Measurements from ENCODE around the gene IL23R.
A peak's percentile ranks its signal among the peaks of the same experiment; 100 is the strongest.

IL23R gene

DNA sequence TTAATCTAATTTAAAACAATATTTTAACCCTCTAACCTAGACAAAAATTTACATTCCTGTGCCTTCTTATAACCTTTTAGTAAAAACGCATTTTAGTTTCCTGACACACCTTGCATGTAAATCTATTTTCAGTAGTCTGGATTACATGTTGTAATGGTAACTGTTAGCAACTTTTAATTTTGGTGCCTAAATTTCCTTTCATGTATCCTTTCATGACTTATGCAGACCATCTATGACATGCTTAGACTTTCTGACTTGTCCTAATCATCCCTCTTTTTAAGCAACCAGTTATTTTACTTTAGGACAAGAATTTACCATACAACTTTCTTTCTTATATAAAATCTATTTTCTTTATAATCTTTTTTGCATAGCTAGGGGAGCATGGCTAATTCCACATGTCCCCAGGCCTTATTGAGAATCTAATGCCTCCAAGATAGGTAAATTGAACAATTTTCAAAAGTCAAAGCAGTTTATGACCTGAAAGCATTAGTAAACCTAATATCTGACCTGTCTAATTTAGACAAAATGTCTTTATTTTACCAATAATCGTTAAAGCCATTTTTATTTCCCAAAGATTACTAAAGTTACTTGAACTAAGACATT, 83.9 kb downstream of the IL23R start:
- no peak for DNase-seq

DNA sequence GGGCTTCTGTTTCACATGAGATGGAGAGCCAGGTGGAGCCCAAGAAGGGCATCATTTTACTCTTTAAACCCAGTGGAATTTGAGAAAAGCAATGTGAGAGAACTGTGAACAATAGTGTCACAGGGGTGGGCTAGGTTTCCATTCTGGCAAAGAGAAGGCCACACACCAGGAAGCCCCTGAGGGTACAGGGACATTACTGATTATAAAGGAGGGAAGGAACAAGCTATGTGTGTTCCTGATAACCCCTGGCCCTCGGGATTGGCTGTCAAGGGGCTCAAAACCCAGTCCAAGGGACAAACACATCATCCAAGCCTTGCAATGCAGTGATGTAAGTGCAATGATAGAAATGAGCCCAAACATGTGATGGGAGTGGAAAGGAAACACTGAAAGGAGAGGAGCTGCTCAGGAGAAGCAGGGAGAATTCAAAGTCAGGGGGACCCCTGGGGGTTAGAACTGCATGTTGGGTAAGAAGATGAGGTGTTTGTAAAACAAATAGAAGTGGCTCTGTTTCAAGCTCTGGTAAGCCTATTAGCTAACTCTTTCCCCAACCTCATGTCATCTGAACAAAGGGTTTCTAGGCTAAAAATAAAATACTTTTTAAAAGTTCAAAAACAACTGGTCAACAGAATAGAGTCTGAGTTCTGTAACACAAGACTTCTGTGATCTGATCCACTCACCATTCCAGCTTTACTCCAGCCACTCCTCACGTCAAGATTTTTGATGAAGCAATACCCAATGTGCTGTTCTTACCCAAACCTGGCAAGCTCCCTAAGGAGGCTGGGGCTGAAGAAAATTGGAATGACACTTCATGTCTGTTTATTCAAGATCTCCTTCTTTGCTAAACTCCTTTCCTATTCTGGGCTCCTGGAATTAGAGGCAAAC, 90.3 kb downstream of the IL23R start:
- no peak for DNase-seq

DNA sequence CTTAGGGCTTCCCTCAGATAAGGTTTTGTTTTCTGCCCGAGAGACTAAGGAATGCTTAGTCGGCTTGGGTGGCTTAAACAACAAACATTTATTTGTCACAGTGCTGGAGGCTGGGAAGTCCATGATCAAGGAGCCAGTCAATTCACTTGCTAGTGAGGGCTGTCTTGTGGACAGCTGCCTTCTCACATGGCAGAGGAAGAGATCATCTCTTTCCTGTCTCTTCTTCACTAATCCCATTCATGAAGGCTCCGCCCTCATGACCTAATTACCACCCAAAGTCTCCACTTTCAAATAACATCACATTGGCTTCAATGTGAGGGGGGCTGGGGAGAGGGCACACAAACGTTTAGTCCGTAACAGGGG, 90.9 kb downstream of the IL23R start:
- no peak for DNase-seq

- no peak for DNase-seq
These were observed 95.4 kb downstream of the IL23R start for GRCh38 chr1:67261680-67262079.

DNA sequence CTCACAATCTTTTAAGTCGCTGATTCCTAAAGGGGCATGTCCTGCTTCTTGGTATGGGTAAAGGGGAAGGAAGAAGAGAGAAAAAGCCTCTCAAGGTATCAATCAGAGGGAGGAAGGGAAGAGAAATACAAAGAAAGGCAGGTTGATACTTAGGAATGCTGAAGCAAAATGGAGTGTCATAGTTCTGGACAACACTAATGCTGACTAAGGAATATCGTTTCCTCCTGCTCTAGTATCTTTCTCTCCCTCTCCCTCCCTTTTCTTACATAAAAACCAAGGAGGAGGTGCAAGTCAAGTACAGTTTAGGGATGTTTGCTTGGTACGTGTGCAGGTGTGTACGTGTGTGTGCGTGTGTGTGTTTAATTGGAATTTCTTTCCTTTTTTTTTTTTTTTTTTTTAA, 96.5 kb downstream of the IL23R start:
- no peak for DNase-seq

- DNase-seq, result no peak
These were observed 97.9 kb downstream of the IL23R start for GRCh38 chr1:67264152-67264551.

DNA sequence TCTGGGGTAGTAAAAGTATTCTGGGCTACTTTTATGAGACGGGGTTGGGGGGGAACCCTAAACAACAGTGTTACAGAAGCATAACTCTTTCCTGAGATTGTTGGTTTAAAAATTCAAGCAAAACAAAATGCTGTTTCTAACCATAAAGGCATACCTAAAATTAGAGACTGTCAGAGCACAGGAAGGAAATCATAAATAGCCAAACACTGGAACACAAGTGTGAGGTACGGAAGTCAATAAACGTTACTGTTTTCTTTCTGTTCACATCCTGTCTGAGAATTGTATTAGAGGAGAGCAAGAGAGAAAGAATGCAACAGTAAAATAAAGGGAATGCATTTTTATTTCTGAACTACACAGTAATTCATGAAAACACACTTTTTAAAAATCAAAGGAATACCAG, 98.6 kb downstream of the IL23R start:
- DNase-seq, result no peak

- DNase-seq, result no peak
These were observed 102.8 kb downstream of the IL23R start for GRCh38 chr1:67269061-67269460.

- DNase-seq, result no peak
These were observed 104.3 kb downstream of the IL23R start for GRCh38 chr1:67270541-67270940.

DNA sequence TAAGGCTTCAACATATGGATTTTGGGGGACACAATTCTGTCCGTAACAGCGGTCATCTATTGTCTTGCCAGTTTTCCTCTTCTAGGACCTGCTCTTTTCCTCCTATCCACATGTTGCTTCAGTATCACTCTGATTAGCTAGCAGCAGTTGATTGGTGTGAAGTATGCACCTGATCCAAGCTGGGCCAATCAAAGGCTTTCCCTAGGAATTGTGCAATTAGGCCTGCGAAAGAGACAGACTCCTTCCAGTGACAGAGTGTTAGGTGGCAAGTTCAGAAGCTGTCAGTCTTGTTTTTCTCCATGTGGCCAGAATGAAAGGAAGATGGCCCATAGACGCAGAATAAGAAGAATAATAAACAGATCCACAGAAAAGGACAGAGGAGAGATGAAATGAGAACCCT, 107.3 kb downstream of the IL23R start:
- DNase-seq, result no peak

DNA sequence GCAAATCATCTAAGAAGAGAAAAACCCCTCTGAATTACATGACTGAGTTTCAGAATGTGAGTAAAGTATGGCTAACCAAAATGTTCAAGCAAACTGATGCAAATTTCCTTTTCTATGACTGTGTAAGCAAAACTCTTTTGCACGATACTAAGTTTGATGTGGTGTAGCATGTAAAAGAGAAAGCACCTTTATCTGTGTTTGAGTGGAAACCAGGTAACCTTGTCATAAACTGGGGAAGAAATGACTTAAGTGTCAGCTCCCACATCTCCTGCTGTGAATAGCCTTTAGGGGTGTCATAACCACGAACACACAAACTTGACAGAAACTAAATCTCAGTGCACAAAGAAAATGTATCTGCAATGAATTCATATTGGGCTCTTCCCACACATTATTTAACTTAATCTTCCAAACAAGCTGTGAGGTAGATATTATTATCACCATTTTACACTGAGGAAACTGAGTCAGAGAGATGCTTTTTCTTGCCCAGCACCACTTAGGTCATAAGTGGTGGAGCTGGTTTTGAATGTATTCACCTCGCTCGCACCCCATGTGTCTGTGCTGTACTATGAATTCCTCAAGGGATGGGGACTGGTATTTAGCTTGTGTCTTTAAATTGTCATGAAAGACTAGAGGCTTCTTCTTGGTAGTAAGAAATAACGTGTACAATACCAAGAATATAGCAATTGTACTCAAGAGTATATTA, 108.5 kb downstream of the IL23R start:
- DNase-seq, result no peak

DNA sequence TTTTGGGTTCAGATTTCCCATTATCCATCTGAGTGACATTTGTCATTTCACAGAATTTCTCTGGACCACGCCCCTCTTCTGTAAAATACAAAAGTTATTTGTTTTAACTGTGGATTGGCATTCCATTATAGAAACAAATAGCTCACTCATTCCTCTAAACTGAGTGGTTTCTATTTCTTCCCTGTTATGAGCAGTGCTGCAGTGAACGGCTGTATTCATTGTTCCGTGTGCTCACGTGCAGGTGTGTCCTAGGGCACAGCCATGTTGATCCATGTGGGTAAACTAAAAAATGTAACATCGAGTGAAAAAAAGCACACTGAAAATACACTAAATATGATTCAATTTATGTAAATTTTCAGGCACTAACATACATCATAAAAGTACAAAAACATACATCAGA, 114.4 kb downstream of the IL23R start:
- no peak for DNase-seq

DNA sequence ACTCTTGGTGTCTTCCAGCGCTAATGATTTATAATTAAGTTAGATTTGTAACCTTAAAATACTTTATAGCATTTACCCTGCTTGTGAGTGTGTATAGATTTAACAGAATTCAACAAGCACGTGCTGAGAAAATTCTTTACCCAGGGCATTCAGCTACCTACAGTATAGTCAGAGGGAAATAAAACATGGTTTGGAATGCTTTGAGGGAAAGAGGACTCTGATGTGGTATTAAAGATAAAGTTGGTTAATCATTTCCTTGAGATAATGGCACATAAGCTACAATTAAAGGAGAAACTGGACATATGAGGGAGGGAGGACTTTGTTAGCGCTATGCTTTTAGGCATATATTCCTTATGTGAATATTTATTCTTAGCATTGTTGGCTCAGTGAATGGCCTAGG, 115.0 kb downstream of the IL23R start:
- no peak for DNase-seq

DNA sequence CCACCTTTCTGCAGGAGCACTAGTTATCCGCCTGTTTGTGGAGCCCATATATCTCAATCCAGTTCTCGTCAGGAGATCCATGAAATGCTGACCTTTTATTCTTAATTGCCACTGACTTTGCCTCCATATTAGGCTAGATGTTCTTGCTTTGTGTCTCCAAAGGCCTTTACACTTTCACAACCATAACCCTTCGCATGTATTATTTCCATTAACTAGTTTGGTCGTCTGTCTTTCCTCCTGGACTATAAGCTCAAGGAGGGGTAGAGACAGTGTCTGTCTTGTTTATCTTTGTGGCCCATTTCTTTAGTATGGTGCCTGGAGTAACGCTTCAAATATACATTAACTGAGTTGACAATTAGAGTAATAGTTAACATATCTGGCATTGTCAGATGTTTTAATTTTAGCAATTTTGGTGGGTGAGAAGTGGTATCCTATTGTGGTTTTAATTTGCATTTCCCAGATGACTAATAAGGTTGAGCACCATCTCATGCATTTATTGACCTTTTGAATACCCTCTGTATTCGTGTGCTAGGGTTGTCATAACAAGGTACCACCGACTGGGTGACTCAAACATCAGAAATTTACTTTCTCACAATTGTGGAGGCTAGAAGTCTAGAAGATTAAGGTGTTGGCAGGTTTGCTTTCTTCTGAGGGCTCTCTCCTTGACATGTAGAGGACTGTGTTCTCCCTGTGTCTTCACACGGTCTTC, 119.7 kb downstream of the IL23R start:
- no peak for DNase-seq

- no peak for DNase-seq
These were observed 124.0 kb downstream of the IL23R start for GRCh38 chr1:67290236-67290635.

- DNase-seq, result no peak
These were observed 128.8 kb downstream of the IL23R start for GRCh38 chr1:67294836-67295617.

GRCh38 chr1:67298762-67299161, 132.5 kb downstream of the IL23R start:
- no peak for DNase-seq

GRCh38 chr1:67299296-67299695, 133.0 kb downstream of the IL23R start:
- no peak for DNase-seq

DNA sequence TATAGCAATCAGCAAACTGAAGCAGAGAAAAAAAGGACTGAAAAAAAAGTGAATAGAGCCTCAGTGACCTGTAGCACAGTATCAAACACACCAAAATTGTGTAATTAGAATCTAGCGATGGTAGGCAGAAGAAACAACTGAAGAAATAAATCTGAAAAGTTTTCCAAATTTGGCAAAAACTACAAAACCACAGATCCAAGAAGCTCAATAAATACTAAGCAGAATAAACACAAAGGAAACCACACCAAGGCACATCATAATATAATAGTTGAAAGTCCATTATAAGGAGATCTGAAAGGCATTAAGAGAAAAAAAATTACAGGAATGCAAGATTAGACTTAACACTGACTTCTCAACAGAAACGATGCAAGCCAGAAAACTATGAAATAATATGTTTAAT, 134.3 kb downstream of the IL23R start:
- no peak for DNase-seq

DNA sequence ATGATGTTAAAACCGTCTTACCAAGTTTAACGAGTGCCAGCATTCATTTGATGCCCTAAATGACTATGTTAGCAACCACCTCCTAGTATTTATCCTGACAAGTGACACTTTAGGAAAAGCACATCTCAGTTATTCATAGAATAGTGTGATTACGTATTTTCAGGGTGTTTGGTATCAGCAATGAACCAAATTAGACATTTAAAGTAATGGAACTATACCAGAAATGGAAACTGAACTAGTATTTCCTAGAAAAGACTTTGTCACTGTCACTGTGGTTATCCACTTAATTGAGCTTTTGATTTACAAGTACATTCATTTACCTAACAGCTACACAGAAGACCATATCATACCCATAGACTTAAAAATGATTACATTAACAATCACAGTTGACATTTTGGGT, 137.8 kb downstream of the IL23R start:
- DNase-seq, result no peak

GRCh38 chr1:67306547-67306946, 140.3 kb downstream of the IL23R start:
- DNase-seq, result no peak

DNA sequence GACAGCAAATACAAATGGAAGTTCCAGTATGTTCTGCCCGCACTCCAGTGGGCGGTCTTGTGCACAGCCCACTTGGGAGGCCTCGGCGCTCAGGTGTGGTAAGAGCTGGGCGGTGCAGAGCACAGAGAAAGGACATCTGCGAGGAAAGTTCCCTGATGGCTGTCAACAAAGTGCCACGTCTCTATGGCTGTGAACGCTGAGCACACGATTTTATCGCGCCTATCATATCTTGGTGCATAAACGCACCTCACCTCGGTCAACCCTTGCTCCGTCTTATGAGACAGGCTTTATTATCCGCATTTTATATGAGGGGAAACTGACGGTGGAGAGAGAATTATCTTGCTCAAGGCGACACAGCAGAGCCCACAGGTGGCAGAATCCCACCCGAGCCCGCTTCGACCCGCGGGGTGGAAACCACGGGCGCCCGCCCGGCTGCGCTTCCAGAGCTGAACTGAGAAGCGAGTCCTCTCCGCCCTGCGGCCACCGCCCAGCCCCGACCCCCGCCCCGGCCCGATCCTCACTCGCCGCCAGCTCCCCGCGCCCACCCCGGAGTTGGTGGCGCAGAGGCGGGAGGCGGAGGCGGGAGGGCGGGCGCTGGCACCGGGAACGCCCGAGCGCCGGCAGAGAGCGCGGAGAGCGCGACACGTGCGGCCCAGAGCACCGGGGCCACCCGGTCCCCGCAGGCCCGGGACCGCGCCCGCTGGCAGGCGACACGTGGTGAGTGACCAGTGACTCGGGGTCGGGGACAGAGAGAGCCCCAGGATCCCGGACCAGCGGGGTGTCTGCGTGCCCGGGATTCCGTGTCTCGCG, 141.2 kb downstream of the IL23R start, which contains the start of gene IL12RB2:
TSS of gene IL12RB2 (plus strand) at position 623 of the 810 bp plus-strand sequence. CDS start 12,496 bp downstream, outside the sequence.
- peak; percentile 81 for DNase-seq
